NK-92 treated with Interleukin-12 subunit alpha and Interleukin-12 subunit beta, amount 100 ng/mL, for 24 hours (cell line): ENCODE data around the gene DEPP1.

Experiments
- DNase-seq: peaks from one replicate; lab custom pipeline; 2025; lab: John Stamatoyannopoulos, UW

The DEPP1 gene

DNA sequence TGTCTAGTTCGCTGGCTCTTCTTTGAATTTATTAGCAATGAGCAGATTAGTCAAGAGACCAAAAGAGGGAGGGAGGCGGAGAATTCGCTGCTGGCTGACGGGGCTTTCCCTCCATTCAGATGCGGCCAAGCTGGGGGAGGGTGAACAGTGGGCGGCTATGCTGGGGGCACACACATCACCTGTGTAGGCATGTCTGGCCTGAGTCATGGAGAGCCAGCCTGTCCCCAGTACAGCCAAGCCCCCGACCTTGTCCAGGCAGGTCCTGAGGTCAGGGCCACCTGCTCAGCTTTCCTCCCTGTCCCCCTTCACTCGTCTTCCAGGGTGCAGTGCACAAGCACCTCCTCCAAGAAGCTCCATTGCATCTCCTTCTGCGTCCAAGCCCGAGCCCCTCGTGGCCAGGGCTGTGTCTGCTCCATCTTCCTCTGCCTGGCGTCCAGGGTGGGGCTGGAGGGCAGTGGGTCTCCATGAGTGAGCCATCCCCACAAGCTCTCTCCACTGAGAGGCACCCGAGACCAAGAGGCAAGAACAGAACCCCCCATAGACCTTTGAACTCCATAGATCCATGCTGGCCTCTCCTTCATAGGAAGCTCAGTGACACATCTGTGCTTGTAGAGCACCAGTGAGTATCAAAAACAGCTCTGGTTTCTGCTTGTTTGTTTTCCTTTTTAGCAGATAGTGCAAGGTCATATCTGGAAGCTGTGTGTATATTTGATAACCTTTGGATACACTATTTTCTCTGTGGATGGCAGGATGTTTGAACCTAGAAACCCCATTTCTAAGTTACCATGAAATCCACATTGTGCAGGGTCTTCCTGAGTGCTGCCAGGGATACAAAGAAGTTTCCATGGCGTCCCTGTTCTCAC, 1.9 kb upstream of the DEPP1 start:
- DNase-seq = no peak

DNA sequence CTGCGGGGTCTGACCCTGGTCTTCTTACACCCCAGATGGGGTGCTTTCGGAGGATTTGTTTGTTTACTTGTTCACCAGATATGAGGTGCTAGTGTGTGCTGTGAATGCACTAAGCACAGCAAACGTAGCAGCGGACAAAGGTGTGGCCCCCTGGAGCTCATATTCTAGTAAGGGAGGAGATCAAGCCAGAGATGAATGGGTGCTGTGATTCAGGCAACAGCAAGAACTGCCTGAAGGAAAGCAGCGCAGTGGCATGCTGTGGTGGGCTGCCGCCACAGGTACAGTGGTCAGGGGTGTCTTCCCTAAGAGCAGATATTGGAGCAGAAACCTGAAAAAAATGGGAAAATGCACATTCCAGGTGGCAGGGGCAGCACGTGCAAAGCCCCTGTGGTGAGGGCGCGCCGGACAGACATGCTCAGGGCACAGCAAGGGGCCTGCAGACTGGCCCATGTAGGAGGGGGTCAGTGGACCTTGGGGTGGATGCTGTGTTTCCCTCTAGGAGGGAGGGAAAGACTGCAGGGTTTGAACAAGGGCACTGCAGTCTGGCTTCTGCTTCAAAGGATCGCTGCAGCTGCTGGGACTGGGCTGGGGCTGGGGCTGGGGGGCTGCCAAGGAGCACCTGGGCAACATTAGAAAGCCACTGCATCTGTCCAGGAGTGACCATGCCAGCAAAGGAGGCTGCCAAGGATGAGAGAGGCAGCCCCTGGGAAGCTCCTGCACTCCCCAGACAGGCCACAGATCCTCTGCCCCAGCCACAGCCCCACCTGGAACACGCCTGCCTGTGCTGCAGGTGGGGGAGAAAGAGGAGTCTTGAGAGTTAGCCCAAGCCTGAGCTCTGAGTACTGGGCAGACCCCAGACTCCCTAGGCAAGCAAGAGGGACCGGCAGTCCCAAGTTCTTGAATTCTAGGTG, 927 bp upstream of the DEPP1 start:
- no peak for DNase-seq

GRCh38 chr10:44978213-44978569, 418 bp downstream of the DEPP1 start:
- DNase-seq = no peak

DNA sequence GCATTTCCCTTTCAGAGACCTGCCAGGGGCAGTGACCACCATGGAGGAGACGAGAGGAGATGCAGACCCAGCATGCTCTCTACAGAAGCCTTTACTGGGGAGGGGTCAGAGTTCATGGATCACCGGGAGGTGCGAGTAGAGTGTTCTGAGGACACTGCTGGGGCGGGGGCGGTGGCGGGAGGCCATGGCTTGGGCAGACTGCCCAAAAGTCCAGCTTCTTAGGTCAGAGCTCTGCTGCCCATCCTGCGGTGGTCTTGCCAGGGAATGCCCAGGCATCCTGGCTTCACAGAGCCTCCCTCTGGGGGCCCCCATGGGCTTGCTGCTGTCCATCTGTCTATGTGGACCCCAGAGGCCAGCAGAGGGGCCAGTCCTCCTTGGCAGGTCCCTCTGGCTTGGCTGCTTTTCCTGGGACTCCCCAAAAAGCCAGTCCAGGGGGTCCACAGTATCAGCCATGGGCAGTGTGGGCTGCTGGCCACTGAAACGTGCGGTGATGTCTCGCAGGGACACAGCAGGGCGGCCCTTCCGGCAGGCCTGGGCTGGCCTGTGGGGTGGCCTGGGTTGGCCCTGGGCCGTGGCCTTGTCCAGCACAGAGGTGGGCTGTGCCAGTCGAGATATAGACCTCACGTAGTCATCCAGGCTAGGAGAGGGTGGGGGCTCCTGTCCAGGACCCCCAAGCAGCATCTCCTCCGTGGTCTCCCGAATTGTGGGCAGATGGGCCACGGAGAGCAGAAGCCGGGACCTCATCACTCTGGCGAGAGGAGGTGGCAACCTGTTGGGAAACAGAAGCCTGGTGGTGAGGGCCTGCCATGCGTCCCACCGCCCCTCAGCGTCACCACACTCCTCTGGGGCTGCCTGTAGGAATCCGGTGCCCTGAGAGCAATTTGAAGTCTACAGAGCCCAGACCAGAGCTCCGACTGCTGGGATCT, 1.1 kb downstream of the DEPP1 start:
- no peak for DNase-seq

DNA sequence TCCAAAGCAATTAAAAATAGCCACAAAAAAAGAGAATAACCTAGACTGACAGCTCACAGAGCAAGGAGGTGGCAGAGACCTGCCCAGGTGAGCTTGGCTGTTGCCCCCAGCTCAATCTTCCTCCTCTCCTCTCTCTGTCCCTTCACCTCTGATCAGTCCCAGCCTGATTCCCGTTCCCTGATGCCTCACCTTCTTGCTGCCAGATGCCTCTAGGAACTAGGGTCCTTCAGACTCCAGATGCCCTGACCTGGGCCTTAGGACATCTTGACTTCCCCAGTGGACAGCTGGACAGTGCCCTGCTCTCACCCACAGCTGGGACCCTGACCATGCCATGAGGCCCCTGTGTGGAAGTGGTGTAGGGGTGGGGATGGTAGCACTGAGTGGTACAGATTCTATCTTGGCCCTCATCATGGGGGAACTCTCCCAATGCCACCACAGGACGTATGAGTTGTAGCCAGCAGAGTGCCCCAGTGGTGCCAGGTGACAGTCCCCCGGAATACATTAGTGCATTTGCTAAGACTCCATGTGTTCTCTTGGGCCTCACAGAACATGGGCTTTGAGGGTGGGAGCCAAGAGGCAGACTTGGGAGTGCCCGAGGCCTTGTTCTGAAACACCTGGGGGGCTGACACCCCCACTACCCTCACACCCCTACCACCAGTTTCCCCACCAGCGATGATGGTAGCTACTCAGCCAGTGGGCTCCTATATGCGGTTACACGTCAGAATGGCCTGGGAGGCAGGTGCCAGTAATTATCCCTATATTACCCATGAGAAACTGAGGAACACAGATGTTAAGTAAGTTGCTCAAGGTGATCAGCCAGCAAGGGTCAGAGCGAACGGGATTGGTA, 2.0 kb downstream of the DEPP1 start:
- no peak for DNase-seq

GRCh38 chr10:44975431-44976331, 2.9 kb downstream of the DEPP1 start:
- no peak for DNase-seq

DNA sequence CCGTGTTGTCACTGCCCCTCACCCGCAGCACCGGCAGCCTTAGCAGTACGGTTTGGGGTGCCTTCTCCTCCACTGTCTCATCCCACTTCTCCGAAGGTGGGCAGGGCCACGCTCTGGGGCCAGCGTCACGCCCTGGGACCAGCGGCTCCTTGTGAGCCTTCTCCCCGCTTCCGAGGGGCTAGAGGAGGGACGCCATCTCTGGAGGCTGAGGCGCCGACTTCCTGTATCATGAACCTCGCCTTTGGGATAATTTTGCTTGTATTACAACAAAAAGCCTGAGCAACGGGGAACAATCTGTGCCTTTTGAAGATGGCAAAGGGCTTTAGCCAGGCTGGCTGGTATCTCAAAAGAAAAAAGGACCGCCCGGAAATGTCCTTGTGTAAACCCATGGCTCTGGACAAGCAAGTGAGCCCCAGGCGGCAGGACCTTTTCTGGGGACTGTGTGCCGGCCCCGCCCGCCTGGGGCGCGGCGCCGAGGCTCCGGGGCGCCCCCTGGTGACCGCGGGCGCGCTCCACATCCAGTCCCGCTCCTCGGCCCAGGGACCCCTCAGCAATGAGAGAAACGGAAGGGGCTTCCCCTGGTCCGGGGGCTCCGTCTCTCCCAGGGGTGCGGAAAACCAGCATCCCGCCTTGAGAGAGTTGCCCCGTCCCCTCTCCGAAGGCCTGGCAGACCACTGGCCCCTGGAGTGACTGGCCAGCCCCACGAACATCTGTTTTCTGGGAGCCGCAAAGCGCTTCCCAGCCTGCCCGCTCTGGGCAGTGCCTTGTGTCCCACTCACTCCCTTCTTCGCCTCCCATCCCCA, 3.8 kb downstream of the DEPP1 start:
- peak; percentile 43 for DNase-seq

DNA sequence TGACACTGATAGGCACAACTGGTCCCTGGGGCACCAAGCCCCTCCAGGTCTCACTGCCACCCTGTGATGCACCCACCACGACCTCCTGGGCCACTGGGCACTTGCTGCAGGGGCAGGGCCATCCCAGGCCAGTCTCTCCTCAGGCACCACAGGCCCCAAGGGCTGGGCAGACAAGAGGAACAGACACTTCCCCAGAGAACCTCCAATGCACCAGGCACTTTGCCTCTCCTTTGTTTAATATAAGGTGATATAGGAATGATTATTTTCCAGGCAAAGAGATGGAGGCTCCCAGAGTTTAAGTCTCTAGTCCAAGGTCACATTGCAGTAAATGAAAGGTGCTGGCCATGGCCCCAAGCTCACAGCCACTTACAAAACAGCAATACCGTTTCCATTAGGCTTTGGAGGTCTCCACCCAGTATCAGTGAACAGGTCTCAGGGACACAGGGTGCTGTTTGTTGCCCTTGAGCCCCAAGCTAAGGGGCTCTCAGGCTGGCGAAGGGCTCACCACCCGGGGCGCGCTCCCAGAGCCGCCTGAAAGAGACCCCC, 4.5 kb downstream of the DEPP1 start:
- DNase-seq = no peak

DNA sequence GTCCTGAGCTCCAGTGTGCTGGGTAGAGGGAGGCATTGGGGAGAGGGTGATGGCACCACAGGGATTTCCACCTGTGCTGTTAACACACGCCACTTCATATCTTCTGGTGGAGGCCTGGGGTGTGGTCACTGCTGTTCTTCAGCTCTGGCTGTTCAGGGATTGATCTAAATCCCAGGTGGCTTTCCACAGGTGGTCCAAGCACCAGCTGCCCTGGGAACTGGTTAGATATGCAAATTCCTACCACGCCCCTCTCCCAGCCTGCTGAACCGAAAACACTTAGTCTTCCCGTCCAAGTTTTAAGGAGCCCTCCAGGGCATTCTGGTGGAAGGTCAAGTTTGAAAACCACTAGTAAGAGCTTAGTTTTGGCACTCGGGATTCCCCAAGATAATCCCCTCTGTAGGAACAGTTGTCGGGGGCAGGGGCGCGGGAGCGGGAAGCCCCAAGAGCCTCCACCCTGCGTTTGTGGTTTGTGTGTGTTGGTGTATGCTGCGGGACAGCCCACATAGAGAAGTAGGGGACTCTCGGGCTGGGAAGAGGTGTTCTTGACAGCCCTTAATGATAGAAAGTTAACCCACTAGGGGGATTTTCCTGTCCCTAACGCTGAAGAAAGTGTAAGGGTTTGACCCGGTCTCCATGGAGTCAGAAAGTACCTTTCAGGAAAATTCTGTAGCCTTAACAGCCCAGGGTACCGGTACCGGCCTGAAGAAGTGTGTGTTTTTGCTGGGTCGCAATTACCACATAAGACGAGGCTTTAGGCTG, 5.1 kb downstream of the DEPP1 start:
- no peak for DNase-seq

GRCh38 chr10:44972874-44973306, 5.7 kb downstream of the DEPP1 start:
- no peak for DNase-seq

GRCh38 chr10:44971935-44972757, 6.5 kb downstream of the DEPP1 start:
- no peak for DNase-seq

DNA sequence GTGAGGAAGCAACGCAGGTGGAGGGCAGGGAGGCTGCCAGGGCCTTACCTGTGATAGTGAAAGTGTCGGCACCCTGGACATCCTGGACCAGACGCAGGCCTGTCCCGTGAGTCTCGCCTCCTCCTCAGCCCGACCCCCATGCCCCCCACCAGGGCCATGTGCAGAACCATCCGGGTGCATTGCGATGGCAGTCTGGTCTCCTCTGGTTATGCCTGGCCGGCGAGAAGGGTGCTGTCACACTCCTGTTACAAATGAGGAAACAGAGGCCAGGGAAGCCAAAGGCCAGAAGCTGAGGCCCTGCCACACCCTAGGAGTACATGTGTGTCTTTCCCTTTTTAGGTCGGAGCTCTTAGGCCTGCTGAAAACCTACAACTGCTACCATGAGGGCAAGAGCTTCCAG, 7.2 kb downstream of the DEPP1 start:
- no peak for DNase-seq

GRCh38 chr10:44970812-44971395, 7.7 kb downstream of the DEPP1 start:
- DNase-seq = no peak

GRCh38 chr10:44969854-44970253, 8.8 kb downstream of the DEPP1 start:
- no peak for DNase-seq

GRCh38 chr10:44968500-44969400, 9.9 kb downstream of the DEPP1 start:
- peak; percentile 77 for DNase-seq

DNA sequence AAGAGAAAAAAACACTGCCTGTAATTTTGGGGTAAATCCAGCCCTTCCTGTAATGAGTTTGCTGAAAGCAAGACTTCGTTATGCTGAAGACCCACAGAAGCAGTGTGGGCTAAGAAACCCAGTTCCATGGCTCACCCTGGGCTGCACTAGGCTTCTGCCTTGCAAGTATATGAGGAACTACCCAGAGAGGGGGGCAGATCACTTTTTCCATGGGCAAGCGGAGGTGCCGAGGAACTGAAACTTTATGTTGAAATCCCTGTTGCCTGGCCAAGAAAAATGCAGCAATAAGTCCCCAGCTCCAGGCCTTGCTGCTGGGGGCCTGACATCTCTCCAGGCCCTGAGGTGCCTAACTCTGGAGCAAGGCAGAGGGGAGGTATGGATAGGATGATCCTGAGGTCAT, 10.5 kb downstream of the DEPP1 start:
- DNase-seq = peak; percentile 57
